ENCODE results near the gene SUPT3H. TPM values are rescaled to one million over a fixed set of nuclear protein-coding genes. Genes with fewer than 3 reads are reported as not detected.

SUPT3H gene
- total RNA-seq, 1 experiment from 2014 or later, result 10.3 TPM

GRCh38 chr6:44797746-44798145 lies 580.0 kb downstream of the SUPT3H start:
- intact Hi-C loops (cut with micrococcal nuclease; ENCODE audit: unreplicated experiment), result no loop called here
- peaks cover 20% of the 10 kb centered on the region for H3K27me3 Mint-ChIP-seq (ENCODE audit: unreplicated experiment)
- no peak overlapping the region for H3K27ac Mint-ChIP-seq (ENCODE audit: unreplicated experiment)
- BruUV-seq (replicated peaks), result no TSS peak
- peaks cover 16% of the 10 kb centered on the region for H3K4me1 Mint-ChIP-seq (ENCODE audit: low read depth, unreplicated experiment)
- CTCF ChIA-PET, result no interaction called here
- DNase-seq, result no peak
- H3K36me3 Mint-ChIP-seq (ENCODE audit: insufficient read depth, unreplicated experiment), result no peaks in the 10 kb centered on the region
- H3K4me3 Mint-ChIP-seq (ENCODE audit: low read depth, unreplicated experiment), result no peak overlapping the region
- H3K9me3 Mint-ChIP-seq (ENCODE audit: low read depth, unreplicated experiment), result peaks cover 3% of the 10 kb centered on the region
- TF ChIP-seq CTCF (IDR thresholded peaks at IDR 0.05; ENCODE audit: unreplicated experiment), result no peak

GRCh38 chr6:44795326-44795725 lies 582.4 kb downstream of the SUPT3H start:
- Mint-ChIP-seq H3K36me3 (ENCODE audit: insufficient read depth, unreplicated experiment) (no peaks in the 10 kb centered on the region), H3K9me3 (ENCODE audit: low read depth, unreplicated experiment) (peaks cover 3% of the 10 kb centered on the region), H3K4me3 (ENCODE audit: low read depth, unreplicated experiment) (no peak overlapping the region), H3K4me1 (ENCODE audit: low read depth, unreplicated experiment) (peaks cover 15% of the 10 kb centered on the region), H3K27me3 (ENCODE audit: unreplicated experiment) (peaks cover 34% of the 10 kb centered on the region), H3K27ac (ENCODE audit: unreplicated experiment) (no peak overlapping the region)
- no peak for DNase-seq
- BruUV-seq (replicated peaks), result no TSS peak
- intact Hi-C loops (cut with micrococcal nuclease; ENCODE audit: unreplicated experiment), result no loop called here
- CTCF ChIA-PET, result no interaction called here
- TF ChIP-seq CTCF (IDR thresholded peaks at IDR 0.05; ENCODE audit: unreplicated experiment), result no peak

- H3K36me3 Mint-ChIP-seq (ENCODE audit: insufficient read depth, unreplicated experiment), result no peaks in the 10 kb centered on the region
- no peak for TF ChIP-seq CTCF (IDR thresholded peaks at IDR 0.05; ENCODE audit: unreplicated experiment)
- BruUV-seq (replicated peaks), result no TSS peak
- CTCF ChIA-PET, result no interaction called here
- H3K4me1 Mint-ChIP-seq (ENCODE audit: low read depth, unreplicated experiment), result no peaks in the 10 kb centered on the region
- peaks cover 3% of the 10 kb centered on the region for H3K9me3 Mint-ChIP-seq (ENCODE audit: low read depth, unreplicated experiment)
- H3K27me3 Mint-ChIP-seq (ENCODE audit: unreplicated experiment), result peaks cover 72% of the 10 kb centered on the region
- no peak for DNase-seq
- intact Hi-C loops (cut with micrococcal nuclease; ENCODE audit: unreplicated experiment), result no loop called here
- H3K27ac Mint-ChIP-seq (ENCODE audit: unreplicated experiment), result no peak overlapping the region
- H3K4me3 Mint-ChIP-seq (ENCODE audit: low read depth, unreplicated experiment), result no peak overlapping the region
These were observed 587.9 kb downstream of the SUPT3H start for GRCh38 chr6:44789806-44790205.

- TF ChIP-seq CTCF (IDR thresholded peaks at IDR 0.05; ENCODE audit: unreplicated experiment), result no peak
- CTCF ChIA-PET, result no interaction called here
- intact Hi-C loops (cut with micrococcal nuclease; ENCODE audit: unreplicated experiment), result no loop called here
These were observed 588.7 kb downstream of the SUPT3H start for GRCh38 chr6:44789061-44789460.

More at GRCh38 chr6:44789061-44789460, 588.7 kb downstream of the SUPT3H start:
- Mint-ChIP-seq H3K4me3 (ENCODE audit: low read depth, unreplicated experiment) (no peak overlapping the region), H3K9me3 (ENCODE audit: low read depth, unreplicated experiment) (peaks cover 3% of the 10 kb centered on the region), H3K27me3 (ENCODE audit: unreplicated experiment) (peaks cover 77% of the 10 kb centered on the region), H3K36me3 (ENCODE audit: insufficient read depth, unreplicated experiment) (no peaks in the 10 kb centered on the region), H3K27ac (ENCODE audit: unreplicated experiment) (no peak overlapping the region), H3K4me1 (ENCODE audit: low read depth, unreplicated experiment) (no peaks in the 10 kb centered on the region)
- BruUV-seq (replicated peaks), result no TSS peak
- no peak for DNase-seq

Data from Calu3 (cell line).